Activated CD4-positive, alpha-beta memory T cell treated with anti-CD3 and anti-CD28 coated beads, Interleukin-2, amount 10 ng/mL, durations not matched to agents 7 days and 5 days (primary cell): ENCODE measurements around the gene RNASE4. TPM values are rescaled to one million over a fixed set of nuclear protein-coding genes. Genes with fewer than 3 reads are reported as not detected.
"Not testable (repeated sequence)": the region's sequence is repeated elsewhere in the genome, so short reads cannot be mapped to it uniquely, and the experiment has no call there.

Experiments used
- CTCF ChIA-PET: fragments of 350-600 bp; sonication (Branson Sonifier 250); formaldehyde crosslinking; loops from one replicate; lab custom pipeline; 2021; ENCODE audit warnings: antibody characterized with exemption, inconsistent platforms; lab: Charles Lee
- POLR2A ChIA-PET: fragments of 350-600 bp; sonication (Branson Sonifier 250); formaldehyde crosslinking; loops from one replicate; lab custom pipeline; 2021; ENCODE audit warnings: antibody characterized with exemption; lab: Charles Lee
- DNase-seq: peaks from one replicate; pipeline ENCODE4 v3.0.0-alpha.2; 2020
- H3K27ac Mint-ChIP-seq: one replicate; pipeline ENCODE4 v1.8.0; 2021; ENCODE audit warnings: mild to moderate bottlenecking, mixed read lengths
- H3K27me3 Mint-ChIP-seq: one replicate; pipeline ENCODE4 v1.8.0; 2021; ENCODE audit warnings: mixed read lengths
- H3K36me3 Mint-ChIP-seq: one replicate; pipeline ENCODE4 v1.8.0; 2021; ENCODE audit warnings: low read depth, mixed read lengths
- H3K4me1 Mint-ChIP-seq: one replicate; pipeline ENCODE4 v1.8.0; 2021; ENCODE audit warnings: mixed read lengths
- H3K4me3 Mint-ChIP-seq: one replicate; pipeline ENCODE4 v1.8.0; 2021; ENCODE audit warnings: mild to moderate bottlenecking, mixed read lengths
- H3K9me3 Mint-ChIP-seq: one replicate; pipeline ENCODE4 v1.8.0; 2021; ENCODE audit warnings: mixed read lengths
- total RNA-seq, 2 experiments: library from RNA; stranded (reverse); gene quantifications; one replicate each; pipeline ENCODE4 v1.2.3, GENCODE V29; 2021

The RNASE4 gene
- total RNA-seq, 2 experiments from 2014 or later: 2.7 to 4.7 TPM

DNA sequence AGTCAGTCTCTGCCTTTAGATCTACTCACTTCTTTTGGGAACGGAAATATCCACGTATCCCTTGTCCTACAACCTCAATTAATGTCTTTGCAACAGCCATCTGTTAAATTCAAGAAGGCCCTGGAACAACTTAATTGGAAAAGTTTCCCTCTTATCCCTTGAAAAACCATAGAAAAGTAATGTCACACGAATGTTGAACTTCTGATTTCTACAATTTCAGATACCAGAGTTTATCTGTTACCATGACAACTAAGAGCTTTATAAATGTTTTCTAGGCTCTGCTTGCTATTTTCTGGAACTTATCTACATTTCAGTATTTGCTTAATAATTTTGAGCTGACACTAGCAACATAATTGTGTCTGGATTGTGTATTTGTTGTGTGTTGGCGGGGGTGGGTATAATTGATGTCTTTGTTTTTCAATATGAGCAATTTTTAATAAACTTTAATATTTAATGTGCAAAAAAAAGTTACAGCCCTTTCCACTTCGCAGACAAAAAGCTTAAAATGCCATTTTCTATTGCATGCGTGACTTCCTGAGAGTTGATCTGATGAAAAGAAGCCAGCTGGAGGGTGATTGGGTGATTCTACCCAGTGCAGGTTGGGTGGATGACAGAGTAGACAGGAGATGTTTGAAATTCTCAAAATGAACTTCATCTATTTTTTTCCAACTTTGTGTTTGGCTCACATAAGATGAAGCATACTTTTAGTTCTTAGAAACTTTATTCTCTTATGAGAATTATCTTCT lies 49.5 kb downstream of the RNASE4 start:
- Mint-ChIP-seq H3K9me3 (no peaks in the 10 kb centered on the region), H3K27ac (no peak overlapping the region), H3K36me3 (no peaks in the 10 kb centered on the region), H3K4me1 (no peaks in the 10 kb centered on the region), H3K4me3 (no peak overlapping the region), H3K27me3 (peaks cover 4% of the 10 kb centered on the region)
- ChIA-PET POLR2A (no interaction called here), CTCF (no interaction called here)
- DNase-seq: no peak

DNA sequence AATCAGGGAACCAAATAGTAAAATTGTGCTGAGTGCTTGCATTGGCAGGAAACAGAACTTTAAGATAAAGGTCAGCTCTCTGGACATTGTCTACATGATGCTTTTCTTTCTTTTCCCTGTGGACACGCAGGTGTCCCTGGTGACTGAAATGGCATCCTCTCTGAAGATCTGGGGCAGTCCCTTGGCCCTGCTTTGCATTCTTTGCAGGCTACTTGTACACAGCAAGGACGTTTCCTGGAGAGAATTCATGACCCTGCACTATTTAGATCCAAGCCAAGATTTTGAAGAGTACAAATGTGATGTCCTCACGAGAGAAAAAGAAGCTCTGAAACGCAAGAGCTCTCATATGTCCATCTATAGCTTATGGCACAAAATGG lies 50.1 kb downstream of the RNASE4 start:
- ChIA-PET CTCF (no interaction called here), POLR2A (no interaction called here)
- no peaks in the 10 kb centered on the region for H3K9me3 Mint-ChIP-seq
- H3K27ac Mint-ChIP-seq: no peak overlapping the region
- H3K36me3 Mint-ChIP-seq: no peaks in the 10 kb centered on the region
- no peak for DNase-seq
- peaks cover 4% of the 10 kb centered on the region for H3K27me3 Mint-ChIP-seq
- H3K4me3 Mint-ChIP-seq: no peak overlapping the region
- H3K4me1 Mint-ChIP-seq: no peaks in the 10 kb centered on the region

DNA sequence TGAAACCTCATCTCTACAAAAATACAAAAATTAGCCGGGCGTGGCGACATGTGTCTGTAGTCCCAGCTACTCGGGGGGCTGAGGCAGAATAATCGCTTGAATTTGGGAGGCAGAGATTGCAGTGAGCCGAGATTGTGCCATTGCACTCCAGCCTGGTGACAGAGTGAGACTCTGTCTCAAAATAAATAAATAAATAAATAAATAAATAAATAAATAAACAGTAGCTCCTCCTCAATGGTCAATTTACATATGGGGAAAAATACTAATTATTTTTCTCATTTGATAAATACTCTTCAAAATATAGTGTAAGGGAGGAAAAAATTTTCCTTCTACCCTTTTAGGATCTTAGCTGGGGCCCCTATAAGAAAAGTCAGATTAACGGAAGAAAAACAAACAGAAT lies 53.9 kb downstream of the RNASE4 start:
- CTCF ChIA-PET, H3K9me3 Mint-ChIP-seq, POLR2A ChIA-PET: not testable (repeated sequence)

DNA sequence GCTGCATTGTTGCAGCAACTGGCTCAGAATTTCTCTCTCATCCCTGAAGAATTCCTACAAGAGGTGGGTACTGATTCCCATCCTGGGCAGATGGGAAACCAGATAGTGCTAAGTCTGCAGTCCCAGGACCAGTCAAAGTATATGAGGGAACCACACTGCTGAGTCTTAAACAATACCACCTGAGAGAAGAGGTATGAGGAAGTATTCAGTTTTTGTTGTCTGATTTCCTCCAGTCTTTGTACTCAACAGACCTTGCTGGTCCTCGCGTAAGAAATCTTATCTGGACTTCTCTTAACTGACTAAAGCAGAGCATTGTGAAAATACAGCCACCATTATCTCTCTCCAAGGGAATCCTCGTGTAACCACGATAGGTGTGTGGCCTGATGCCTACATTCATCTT lies 57.8 kb downstream of the RNASE4 start:
- Mint-ChIP-seq H3K27me3 (peaks cover 6% of the 10 kb centered on the region), H3K9me3 (no peaks in the 10 kb centered on the region), H3K27ac (no peak overlapping the region), H3K4me1 (no peaks in the 10 kb centered on the region), H3K36me3 (no peaks in the 10 kb centered on the region), H3K4me3 (no peak overlapping the region)
- no peak for DNase-seq
- ChIA-PET POLR2A (interaction anchor here (0.6 kb wide), 1 partner anchor 12 kb away, joined by 4 read pairs; no protein-coding TSS in a partner anchor), CTCF (no interaction called here)

More for the DNA sequence above, 53.9 kb downstream of the RNASE4 start:
- DNase-seq, H3K27me3 Mint-ChIP-seq, H3K36me3 Mint-ChIP-seq, H3K4me1 Mint-ChIP-seq, H3K27ac Mint-ChIP-seq, H3K4me3 Mint-ChIP-seq: not testable (repeated sequence)

DNA sequence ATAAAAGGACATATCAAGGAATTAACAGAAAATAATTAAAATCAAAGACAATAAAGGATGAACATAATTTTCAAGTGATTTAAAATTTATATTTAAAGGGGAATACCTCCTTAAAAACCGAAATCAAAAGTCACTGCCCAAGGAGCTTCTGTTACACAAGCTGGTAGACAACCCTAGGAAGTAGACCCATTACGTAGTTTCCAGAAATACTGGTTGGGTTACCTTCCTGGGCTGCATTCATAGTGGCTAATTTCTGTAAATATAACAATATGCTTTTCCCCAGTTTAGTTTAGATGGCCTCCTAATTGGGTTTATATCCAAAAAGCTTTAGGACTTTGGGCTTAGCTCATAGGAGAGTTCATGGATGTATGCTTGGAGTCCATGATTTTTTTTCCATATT lies 59.2 kb downstream of the RNASE4 start:
- Mint-ChIP-seq H3K4me1 (no peaks in the 10 kb centered on the region), H3K27ac (no peak overlapping the region), H3K9me3 (no peaks in the 10 kb centered on the region), H3K36me3 (no peaks in the 10 kb centered on the region), H3K27me3 (peaks cover 2% of the 10 kb centered on the region), H3K4me3 (no peak overlapping the region)
- no peak for DNase-seq
- ChIA-PET CTCF (no interaction called here), POLR2A (no interaction called here)

DNA sequence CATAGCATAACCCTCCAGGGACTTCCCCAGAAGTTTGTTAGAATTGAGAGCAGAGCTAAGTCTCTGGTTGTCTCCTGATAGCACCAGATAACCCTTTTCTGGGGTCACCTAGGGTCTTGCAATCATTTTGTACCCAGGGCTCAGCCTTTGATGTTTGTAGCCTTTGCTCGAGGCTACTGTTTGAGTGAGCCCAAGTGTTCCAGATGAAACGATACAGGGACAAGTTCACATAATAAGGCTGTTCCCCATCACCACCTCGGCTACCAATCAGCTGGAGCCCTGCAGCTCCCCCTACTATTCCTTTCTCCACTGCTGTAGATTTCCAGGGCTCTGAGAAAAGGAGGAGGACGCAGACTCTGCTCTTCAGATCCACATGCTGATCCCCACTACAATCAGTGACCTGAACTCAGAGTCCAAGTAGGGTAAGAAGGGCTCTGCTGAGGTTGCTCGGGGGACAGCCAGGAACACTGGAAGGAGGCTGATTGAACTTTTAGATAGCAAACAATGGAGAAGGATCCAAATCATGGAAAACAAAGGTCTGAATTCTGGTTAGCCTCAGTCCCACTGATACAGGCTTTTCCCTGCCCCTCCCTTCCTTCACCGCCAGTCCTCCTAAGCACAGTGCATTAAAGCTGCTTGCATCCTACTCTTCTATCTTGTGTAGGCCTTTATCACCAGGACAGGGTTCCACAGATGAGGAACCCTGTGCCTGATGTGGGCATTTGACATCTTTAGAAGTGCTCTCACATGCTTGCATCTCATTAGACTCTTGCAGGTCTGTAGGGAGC lies 61.4 kb downstream of the RNASE4 start, which contains the start of gene EDDM3A:
TSS of gene EDDM3A (plus strand) at position 317 of the 788 bp plus-strand sequence. CDS start 1,694 bp downstream, outside the sequence.
- Mint-ChIP-seq H3K27ac (no peak within 1 kb of the TSS), H3K9me3 (no peaks in the 10 kb centered on the region), H3K27me3 (no peaks in the 10 kb centered on the region), H3K4me1 (peaks cover 16% of the 10 kb centered on the region), H3K36me3 (no peaks in the 10 kb centered on the region), H3K4me3 (no peak within 1 kb of the TSS)
- no peak for DNase-seq
- CTCF ChIA-PET: interaction anchor here (1.3 kb wide), 1 partner anchor 15 kb away, joined by 7 read pairs; no protein-coding TSS in a partner anchor
- POLR2A ChIA-PET: no interaction called here

DNA sequence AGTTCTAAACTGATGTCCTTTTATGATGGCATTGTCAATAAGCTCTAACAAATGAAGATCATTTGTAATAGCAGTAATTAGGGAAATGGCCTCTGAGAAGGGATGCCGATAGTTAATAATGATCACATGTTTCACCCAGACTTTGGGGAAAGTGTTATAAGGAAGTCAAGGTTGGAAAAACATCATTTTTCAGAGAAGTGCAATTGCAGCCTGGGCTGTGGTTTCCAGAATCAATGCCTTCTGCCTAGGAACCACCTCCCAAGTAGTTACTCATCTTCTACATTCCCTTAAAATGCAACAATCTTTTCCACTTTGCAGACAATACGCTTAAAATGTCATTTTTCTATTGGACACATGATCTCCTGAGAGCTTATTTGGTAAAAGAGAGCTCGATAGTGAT lies 62.2 kb downstream of the RNASE4 start:
- H3K36me3 Mint-ChIP-seq: peaks cover 1% of the 10 kb centered on the region
- POLR2A ChIA-PET: no interaction called here
- peaks cover 16% of the 10 kb centered on the region for H3K4me1 Mint-ChIP-seq
- no peak overlapping the region for H3K4me3 Mint-ChIP-seq
- H3K27me3 Mint-ChIP-seq: no peaks in the 10 kb centered on the region
- CTCF ChIA-PET: interaction anchor here (1.3 kb wide), 1 partner anchor 16 kb away, joined by 7 read pairs; no protein-coding TSS in a partner anchor
- no peak for DNase-seq
- H3K27ac Mint-ChIP-seq: no peak overlapping the region
- H3K9me3 Mint-ChIP-seq: peaks cover under 1% of the 10 kb centered on the region

DNA sequence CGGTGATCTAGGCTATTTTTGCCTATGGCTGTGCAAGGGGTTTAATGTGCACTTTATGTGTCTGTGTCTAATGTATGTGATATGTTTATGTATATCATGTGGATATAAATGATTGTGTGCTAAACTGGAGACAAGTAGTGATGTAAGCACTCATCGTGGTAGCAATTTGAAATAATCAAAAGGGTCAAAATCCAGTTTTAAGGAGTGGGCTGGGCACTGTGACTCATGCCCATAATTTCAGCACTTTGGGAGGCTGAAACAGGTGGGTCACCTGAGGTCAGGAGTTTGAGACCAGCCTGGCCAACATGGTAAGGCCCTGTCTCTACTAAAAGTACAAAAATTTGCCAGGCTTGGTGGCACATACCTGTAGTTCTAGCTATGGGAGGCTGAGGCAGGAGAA lies 64.1 kb downstream of the RNASE4 start:
- Mint-ChIP-seq H3K27ac (no peak overlapping the region), H3K27me3 (no peaks in the 10 kb centered on the region), H3K4me3 (no peak overlapping the region), H3K4me1 (peaks cover 16% of the 10 kb centered on the region), H3K9me3 (peaks cover 12% of the 10 kb centered on the region), H3K36me3 (peaks cover 15% of the 10 kb centered on the region)
- CTCF ChIA-PET: no interaction called here
- POLR2A ChIA-PET: no interaction called here
- no peak for DNase-seq

DNA sequence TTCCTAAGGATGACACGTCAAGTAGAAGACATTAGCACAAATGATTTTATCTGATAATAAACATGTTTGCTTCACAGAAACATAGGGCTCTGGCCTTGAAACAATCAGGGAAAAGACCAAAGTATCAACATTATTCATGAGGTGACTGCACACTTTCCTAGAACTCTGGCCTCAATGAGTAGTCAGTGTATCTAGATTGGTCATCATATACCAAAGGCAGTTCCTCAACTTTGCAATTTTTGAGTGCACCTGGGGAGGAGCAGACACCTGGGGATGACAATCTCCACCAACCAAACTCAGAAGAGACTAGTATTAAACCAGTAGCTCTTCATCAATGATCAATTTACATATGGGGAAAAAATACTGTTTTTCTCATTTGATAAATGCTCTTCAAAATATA lies 65.8 kb downstream of the RNASE4 start:
- CTCF ChIA-PET: interaction anchor here (1.3 kb wide), 1 partner anchor 221 kb away, joined by 3 read pairs; no protein-coding TSS in a partner anchor
- no peak overlapping the region for H3K4me3 Mint-ChIP-seq
- no peak overlapping the region for H3K27ac Mint-ChIP-seq
- no peaks in the 10 kb centered on the region for H3K27me3 Mint-ChIP-seq
- peaks cover 15% of the 10 kb centered on the region for H3K36me3 Mint-ChIP-seq
- H3K4me1 Mint-ChIP-seq: peaks cover 16% of the 10 kb centered on the region
- DNase-seq: no peak
- POLR2A ChIA-PET: no interaction called here
- peaks cover 12% of the 10 kb centered on the region for H3K9me3 Mint-ChIP-seq

Other genes starting within 250 kb of the RNASE4 start
- gene KLHL33, start 248.4 kb upstream of the RNASE4 start, total RNA-seq: under 1 TPM in 1 of 2 experiments, not detected in 1; 0.05 TPM
- gene OSGEP, start 229.7 kb upstream of the RNASE4 start, total RNA-seq: 10 to 100 TPM; 35.8 to 40.3 TPM
- 100 to 1,000 TPM in 1 of 2 experiments, 10 to 100 TPM in 1; 91.9 to 103 TPM for gene APEX1, start 229.3 kb upstream of the RNASE4 start, total RNA-seq
- gene PIP4P1, start 223.1 kb upstream of the RNASE4 start, total RNA-seq: 10 to 100 TPM; 39.5 to 42.9 TPM
- gene PNP, start 215.2 kb upstream of the RNASE4 start, total RNA-seq: 100 to 1,000 TPM; 207 to 210 TPM
- under 1 TPM in 1 of 2 experiments, not detected in 1; 0.50 TPM for gene RNASE10, start 179.0 kb upstream of the RNASE4 start, total RNA-seq
- not detected for gene RNASE9, start 123.5 kb upstream of the RNASE4 start, total RNA-seq
- not detected for gene RNASE11, start 96.6 kb upstream of the RNASE4 start, total RNA-seq
- not detected for gene RNASE12, start 93.2 kb upstream of the RNASE4 start, total RNA-seq
- gene OR6S1, start 42.9 kb upstream of the RNASE4 start, total RNA-seq: not detected
- 1 to 10 TPM; 4.9 to 5.5 TPM for gene ANG, start 4.2 kb downstream of the RNASE4 start, total RNA-seq
- gene EDDM3A, start 61.3 kb downstream of the RNASE4 start, total RNA-seq: not detected
- gene EDDM3B, start 83.8 kb downstream of the RNASE4 start, total RNA-seq: not detected
- gene RNASE6, start 96.7 kb downstream of the RNASE4 start, total RNA-seq: 1 to 10 TPM; 5.6 to 5.9 TPM
- gene RNASE1, start 118.3 kb downstream of the RNASE4 start, total RNA-seq: not detected
- not detected for gene RNASE3, start 206.8 kb downstream of the RNASE4 start, total RNA-seq